ENCODE data around the gene SCG3. TPM values are rescaled to one million over a fixed set of nuclear protein-coding genes. Genes with fewer than 3 reads are reported as not detected.

The SCG3 gene
- total RNA-seq, 2 donors from 2014 or later: 0.72 to 2.0 TPM

DNA sequence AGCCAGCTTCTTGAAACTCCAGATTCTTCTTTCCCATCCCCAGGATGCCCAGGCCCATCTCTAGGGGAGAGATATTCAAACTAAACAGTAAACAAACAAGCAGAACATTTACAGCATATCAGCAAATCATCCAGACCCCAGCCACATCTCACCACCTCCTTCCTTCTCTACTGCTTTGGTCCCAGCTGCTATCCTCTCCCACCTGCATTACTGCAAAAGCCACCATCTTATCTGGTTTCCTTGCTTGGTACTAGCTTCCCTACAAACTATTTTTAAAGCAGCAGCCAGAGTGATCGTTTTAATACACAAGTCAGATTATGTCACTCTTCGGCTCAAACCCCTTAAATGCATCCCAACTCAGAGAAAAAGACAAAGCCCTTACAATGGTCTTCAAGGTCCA is 51.3 kb downstream of the SCG3 start:
- Histone ChIP-seq H3K27ac (peak overlapping the region; percentile 90), H3K4me3 (no peak overlapping the region), H3K9me3 (no peaks in the 10 kb centered on the region), H3K4me1 (peaks cover 3% of the 10 kb centered on the region), H3K36me3 (no peaks in the 10 kb centered on the region), H3K9ac (ENCODE audit: low read depth in 2 of 2, low read length in 2 of 2) (no peak overlapping the region), H3K27me3 (no peaks in the 10 kb centered on the region)
- TF ChIP-seq CTCF (IDR thresholded peaks at IDR 0.05): no peak
- intact Hi-C loops (cut with DNase I): no loop called here
- no peak for DNase-seq

GRCh38 chr15:51735228-51736010 is 54.1 kb downstream of the SCG3 start:
- peaks cover 3% of the 10 kb centered on the region for H3K4me1 ChIP-seq
- no peaks in the 10 kb centered on the region for H3K36me3 ChIP-seq
- TF ChIP-seq CTCF (IDR thresholded peaks at IDR 0.05): no peak
- intact Hi-C loops (cut with DNase I): no loop called here
- H3K4me3 ChIP-seq: no peak overlapping the region
- H3K9ac ChIP-seq (ENCODE audit: low read depth in 2 of 2, low read length in 2 of 2): peak overlapping the region; percentile 3 to 59
- DNase-seq: peak; percentile 16
- H3K27me3 ChIP-seq: no peaks in the 10 kb centered on the region
- H3K27ac ChIP-seq: no peak overlapping the region
- no peaks in the 10 kb centered on the region for H3K9me3 ChIP-seq

- H3K36me3 ChIP-seq: no peaks in the 10 kb centered on the region
- intact Hi-C loops (cut with DNase I): no loop called here
- H3K9ac ChIP-seq (ENCODE audit: low read depth in 2 of 2, low read length in 2 of 2): peak overlapping the region; percentile 3 to 59
- DNase-seq: peak; percentile 16
- peaks cover 3% of the 10 kb centered on the region for H3K4me1 ChIP-seq
- H3K4me3 ChIP-seq: peak overlapping the region; percentile 70
- H3K27ac ChIP-seq: peak overlapping the region; percentile 75
- TF ChIP-seq CTCF (IDR thresholded peaks at IDR 0.05): no peak
- H3K9me3 ChIP-seq: no peaks in the 10 kb centered on the region
- H3K27me3 ChIP-seq: no peaks in the 10 kb centered on the region
Measured at GRCh38 chr15:51736069-51736468, 54.8 kb downstream of the SCG3 start.

GRCh38 chr15:51736751-51737521 is 55.6 kb downstream of the SCG3 start:
- peak; percentile 77 for DNase-seq
- peak overlapping the region; percentile 75 for H3K27ac ChIP-seq
- peaks cover 3% of the 10 kb centered on the region for H3K4me1 ChIP-seq
- H3K4me3 ChIP-seq: peak overlapping the region; percentile 70
- H3K27me3 ChIP-seq: no peaks in the 10 kb centered on the region
- no peaks in the 10 kb centered on the region for H3K9me3 ChIP-seq
- intact Hi-C loops (cut with DNase I): no loop called here
- no peaks in the 10 kb centered on the region for H3K36me3 ChIP-seq
- no peak for TF ChIP-seq CTCF (IDR thresholded peaks at IDR 0.05)
- peak overlapping the region; percentile 54 to 90 for H3K9ac ChIP-seq (ENCODE audit: low read depth in 2 of 2, low read length in 2 of 2)

- Histone ChIP-seq H3K9ac (ENCODE audit: low read depth in 2 of 2, low read length in 2 of 2) (peak within 1 kb of the TSS; percentile 72 to 90), H3K27ac (peak within 1 kb of the TSS; percentile 75), H3K36me3 (no peaks in the 10 kb centered on the region), H3K27me3 (no peaks in the 10 kb centered on the region), H3K9me3 (no peaks in the 10 kb centered on the region), H3K4me1 (no peaks in the 10 kb centered on the region), H3K4me3 (peak within 1 kb of the TSS; percentile 70)
- DNase-seq: peak; percentile 78
- intact Hi-C loops (cut with DNase I): no loop called here
- TF ChIP-seq CTCF (IDR thresholded peaks at IDR 0.05): no peak
Measured at GRCh38 chr15:51737522-51738305, 56.4 kb downstream of the SCG3 start, which contains the start of gene LYSMD2. TSS of gene LYSMD2 (minus strand) at chr15:51737655. CDS start at chr15:51737622, 33 bp downstream.

Data from colonic mucosa (tissue), 4 donors.